HG03159 (cell line): ENCODE results near the gene CABP5.
"Not testable (repeated sequence)": the region's sequence is repeated elsewhere in the genome, so short reads cannot be mapped to it uniquely, and the experiment has no call there.

Experiments
- ATAC-seq: cut with Tn5 transposase; IDR thresholded peaks from one replicate; pipeline ENCODE4 v1.9.1; 2021; ENCODE audit warnings: mild to moderate bottlenecking, moderate library complexity; ENCODE audit not compliant: unreplicated experiment

Gene CABP5

DNA sequence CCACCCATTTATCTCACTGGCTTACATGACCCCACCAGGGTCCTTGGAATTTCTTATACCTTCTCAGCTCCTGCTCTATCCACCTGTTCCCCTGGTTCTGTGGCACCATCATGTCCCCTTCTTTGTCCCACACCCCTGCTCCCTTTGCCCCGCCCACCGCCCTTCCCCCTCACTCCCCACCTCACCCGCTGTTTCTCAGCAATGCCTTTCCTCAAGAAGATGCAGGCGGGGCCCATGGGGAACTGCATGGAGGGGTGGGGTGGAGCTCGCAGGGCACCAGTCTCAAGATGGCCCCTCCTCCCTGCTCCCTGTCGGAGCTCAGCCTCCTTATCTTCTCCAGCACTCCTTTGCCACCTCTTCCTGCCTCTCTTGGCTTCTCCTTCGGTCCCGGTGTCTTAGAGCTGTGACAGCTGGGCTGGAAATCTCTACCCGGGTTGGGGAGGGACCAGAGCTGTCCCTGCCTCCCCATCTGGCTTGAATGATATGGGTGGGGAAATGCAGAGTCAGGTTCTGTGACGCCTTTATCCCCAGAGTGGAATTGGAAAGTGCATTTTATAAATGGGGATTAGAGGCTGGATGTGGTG is at the start of gene CABP5:
CABP5 (minus strand) TSS at position 405 of the 584 bp plus-strand sequence; CDS start at position 248, 157 bp downstream.
- no peak for ATAC-seq

DNA sequence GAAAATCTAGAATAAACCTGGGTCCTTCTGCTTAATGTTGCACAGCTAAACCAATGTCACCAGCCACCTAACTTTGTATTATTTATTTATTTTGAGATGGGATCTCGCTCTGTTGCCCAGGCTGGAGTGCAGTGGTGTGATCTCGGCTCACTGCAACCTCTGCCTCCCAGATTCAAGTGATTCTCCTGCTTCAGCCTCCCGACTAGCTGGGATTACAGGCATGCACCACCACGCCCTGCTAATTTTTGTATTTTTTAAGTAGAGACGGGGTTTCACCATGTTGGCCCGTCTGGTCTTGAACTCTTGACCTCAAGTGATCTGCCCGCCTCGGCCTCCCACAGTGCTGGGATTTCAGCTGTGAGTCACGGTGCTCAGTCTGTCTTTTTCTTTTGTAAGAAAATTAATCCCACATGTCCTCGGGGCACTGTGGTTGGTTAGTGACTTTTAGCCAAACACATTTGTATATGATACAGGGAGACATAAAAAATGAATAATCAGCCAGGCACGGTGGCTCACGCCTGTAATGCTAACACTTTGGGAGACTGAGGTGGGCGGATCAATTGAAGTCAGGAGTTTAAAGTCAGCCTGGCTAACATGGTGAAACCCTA is 47.3 kb upstream of the CABP5 start:
- not testable (repeated sequence) for ATAC-seq

DNA sequence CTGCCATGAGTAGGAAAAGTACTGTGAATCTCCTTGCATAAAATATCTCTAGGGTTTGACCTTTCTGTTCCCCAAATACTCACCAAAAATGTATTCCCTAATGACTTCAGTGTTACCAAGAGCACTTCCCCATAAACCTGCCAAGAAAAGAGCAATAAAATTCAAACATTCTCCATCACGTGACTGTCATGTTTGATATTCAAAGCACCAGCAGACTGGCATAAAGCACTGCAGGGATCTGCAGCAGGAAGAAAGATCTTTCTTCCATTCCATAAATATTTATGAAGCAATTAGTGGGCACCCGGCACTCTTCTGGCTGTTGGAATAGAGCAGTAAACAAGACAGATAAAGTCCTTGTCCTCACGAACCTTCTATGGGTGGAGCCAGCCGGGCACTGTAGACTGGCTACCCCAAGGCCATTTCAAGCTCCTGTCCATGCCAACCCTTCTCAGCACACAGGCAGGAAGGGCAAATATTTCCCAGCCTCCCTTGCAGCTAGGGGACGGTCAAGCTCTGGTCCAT is 46.5 kb upstream of the CABP5 start:
- ATAC-seq = no peak

DNA sequence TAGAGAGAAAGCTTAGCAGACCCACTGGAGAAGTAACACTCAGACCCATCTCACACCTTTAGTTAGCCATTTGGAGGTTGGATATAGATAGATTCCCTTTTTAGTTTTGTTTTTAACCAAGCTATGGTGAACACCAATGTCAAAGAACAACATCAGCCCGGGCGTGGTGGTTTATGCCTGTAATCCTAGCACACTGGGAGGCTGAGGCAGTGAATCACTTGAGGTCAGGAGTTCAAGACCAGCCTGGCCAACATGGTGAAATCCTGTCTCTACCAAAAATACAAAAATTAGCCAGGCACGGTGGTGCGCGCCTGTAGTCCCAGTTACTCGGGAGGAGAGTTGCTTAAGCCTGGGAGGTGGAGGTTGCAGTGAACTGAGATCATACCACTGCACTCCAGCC is 45.1 kb upstream of the CABP5 start:
- not testable (repeated sequence) for ATAC-seq

DNA sequence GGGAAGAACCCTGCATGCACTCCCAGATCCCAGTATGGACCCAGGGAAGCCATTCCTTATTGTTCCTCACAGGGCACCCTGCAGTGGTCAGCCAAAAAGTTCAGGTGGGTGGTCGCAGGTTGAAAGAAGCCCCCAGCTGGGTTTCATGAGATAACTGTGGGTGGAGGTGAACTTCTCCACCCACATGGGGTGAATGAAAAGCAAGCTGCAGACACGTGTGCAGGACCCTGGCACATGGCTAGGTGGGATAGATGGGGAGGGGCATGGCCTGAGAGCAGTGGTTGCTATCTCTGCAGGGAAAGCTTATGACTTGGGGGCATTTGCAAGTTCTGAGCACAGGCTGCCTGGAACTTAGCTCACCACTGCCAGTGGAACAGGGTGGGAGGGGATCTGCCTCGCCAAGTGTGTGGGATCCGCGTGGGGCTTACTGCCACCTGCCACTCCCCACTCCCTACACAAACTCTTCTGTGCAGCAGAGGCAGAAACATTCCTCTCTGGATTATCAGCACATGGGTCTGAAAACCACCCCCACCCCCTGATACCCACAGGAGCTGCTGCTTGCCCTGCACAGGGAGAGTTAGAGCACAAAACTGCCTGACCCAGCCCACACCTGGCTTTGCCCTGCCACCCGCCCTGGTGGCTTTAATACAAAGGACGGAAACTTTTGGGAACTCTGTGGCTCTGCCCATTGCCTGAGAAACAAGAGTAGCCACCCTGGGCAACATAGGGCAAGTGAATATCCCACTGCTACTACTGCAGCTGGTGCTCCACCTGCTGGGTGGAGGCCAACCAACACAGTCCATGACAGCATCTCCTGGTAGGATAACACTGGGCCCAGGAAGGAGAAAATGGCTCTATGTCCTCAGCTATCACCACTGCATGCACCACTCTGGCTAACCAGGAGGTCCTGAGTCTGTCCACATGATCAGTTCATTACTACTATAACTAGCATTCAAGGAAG is 42.3 kb upstream of the CABP5 start:
- ATAC-seq = no peak

DNA sequence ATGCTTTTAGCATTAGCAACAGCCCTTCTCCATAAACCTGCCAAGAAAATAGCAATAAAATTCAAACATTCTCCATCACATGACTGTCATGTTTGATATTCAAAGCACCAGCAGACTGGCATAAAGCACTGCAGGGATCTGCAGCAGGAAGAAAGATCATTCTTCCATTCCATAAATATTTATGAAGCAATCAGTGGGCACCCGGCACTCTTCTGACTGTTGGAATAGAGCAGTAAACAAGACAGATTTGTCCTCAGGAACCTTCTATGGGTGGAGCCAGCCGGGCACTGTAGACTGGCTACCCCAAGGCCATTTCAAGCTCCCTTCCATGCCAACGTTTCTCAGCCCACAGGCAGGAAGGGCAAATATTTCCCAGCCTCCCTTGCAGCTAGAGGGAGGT is 41.2 kb upstream of the CABP5 start:
- no peak for ATAC-seq

DNA sequence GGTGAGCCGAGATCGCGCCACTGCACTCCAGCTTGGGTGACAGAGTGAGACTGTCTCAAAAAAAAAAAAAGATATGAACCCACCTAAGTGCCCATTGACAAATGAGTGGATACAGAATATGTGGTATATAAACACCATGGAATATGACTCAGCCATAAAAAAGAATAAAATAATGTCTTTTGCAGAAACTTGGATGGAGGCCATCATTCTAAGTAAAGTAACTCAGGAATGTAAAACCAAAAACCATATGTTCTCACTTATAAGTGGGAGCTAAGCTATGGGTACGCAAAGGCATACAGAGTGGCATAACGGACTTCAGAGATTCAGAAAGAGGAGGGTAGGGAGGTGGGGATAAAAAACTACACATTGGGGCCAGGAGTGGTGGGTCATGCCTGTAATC is 37.2 kb upstream of the CABP5 start:
- ATAC-seq = no peak

DNA sequence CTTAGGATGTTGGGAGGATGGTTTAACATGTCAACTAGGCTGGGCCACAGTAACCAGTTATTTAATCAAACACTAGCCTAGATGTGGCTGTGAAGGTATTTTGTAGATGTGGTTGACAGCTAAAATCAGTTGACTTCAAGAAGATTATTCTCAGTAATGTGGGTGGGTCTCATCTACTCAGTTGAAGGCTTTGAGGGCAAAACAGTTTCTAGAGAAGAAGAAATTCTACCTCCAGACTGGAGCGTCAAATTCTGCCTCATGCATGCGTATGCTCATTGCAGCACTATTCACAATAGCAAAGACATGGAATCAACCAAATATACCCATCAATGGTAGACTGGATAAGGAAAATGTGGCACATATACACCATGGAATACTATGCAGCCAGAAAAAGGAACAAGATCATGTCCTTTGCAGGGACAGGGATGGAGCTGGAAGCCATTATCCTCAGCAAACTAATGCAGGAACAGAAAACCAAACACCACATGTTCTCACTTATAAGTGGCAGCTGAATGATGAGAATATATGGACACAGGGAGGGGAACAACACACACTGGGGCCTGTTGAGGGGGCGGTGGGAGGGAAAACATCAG is 26.4 kb upstream of the CABP5 start:
- not testable (repeated sequence) for ATAC-seq

DNA sequence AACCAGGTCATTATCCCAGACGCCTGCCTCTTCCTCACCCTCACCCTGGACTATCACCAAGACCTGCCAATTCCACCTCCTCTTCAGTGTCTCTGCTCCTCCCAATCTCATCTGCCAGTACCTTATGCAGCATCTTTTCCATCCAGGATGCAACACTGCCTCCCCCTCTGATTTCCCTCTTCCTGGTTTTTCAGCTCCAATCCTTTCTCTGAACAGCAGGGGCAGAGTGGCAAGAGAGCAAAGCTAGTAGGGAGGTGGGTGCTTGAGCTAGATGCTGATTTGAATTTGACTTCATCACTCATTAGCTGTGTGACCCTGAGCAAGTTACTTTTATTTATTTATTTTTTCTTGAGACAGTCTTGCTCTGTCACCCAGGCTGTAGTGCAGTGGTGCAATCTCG is 25.6 kb upstream of the CABP5 start:
- no peak for ATAC-seq

DNA sequence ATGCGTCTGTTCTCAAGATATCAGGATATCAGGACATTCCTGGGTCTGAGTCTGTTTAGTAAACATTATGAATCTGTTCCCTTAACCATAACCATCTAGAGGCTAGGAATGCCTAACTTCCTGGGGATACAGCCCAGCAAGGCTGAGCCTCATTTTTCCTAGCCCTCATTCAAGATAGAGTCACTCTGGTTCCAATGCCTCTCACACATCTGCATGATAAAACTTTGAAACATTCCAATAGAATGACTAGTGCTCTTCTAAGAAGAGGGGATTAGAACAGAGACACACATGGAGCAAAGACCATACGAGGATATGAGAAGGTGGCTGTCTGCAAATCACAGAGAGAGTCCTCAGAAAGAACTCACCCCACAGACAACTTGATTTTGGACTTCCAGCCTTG is 20.6 kb upstream of the CABP5 start:
- no peak for ATAC-seq

DNA sequence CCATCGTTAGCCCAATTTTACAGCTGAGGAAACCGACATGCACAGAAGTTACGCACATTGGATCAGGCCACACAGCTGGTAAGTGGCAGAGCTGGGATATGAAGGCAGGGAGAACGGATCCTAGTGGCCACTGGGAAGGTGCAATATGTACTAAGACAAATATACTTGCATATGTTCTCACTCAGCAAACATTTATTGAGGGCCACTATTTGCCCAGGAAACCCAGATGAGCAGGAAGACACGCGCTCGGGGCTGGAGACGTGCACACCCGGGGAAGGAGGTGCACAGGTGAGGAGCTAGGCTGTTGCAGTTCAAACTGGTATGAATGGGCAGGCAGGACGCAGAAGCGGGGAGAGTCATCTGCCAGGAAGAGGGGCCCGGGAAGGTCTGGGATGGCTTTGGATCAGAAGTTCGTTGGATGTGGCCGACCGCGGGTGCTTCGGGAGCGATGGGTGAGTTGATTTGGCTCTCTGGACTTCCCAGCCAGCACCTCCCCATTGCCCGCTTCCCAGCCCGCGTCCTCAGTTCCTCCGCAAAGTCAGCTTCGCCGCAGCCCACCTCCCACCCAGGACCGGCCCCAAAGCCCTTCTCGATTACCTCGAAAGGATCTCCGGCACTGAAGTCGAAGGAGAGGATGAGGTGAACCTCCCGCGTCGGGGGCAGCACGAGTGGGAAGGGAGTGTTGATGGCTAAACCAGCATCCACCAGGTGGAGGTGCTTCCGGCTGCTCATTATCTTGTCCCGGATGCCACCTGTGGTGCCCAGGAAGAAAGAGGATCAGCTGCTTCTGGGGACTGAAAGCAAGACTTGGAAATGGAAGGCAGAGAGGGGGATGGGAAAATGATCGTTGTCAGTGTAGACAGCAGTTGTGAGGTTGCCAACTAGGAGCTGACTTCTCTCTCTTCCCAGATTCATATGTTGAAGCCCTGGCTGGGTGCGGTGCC is 17.8 kb upstream of the CABP5 start:
- no peak for ATAC-seq

DNA sequence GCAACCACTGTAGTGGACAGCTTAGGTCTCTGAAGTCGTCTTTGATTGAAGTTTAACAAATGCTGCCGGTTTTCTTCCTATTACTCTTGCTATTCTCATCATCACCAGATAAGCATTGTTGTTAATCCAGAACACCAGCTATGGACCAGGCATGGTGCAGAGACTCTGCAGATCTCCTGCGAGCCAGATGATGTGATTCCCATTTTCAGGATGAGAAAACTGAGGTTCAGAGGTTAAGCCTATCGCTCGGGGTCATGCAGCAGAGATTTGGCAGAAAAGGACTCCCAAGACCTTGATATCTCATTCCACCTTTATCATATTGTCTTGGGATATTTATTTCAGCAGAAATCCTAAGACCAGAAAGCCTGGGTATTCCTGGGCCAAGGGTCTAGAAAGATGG is 16.5 kb upstream of the CABP5 start:
- no peak for ATAC-seq

DNA sequence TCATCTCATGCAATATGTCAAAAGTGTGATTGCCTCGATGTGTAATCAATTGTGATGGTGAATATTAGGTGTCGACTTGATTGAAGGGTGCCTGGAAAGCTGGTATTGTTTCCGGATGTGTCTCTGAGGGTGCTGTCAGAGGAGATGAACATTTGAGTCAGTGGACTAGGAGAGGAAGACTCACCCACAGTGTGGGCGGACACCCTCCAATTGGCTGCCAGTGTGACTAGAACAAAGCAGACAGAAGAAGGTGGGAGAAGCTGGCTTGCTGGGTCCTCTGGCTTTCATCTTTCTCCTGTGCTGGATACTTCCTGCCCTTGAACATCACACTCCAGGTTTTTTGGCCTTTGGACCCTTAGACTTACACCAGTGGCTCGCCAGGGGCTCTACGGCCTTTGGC is 15.5 kb upstream of the CABP5 start:
- no peak for ATAC-seq

DNA sequence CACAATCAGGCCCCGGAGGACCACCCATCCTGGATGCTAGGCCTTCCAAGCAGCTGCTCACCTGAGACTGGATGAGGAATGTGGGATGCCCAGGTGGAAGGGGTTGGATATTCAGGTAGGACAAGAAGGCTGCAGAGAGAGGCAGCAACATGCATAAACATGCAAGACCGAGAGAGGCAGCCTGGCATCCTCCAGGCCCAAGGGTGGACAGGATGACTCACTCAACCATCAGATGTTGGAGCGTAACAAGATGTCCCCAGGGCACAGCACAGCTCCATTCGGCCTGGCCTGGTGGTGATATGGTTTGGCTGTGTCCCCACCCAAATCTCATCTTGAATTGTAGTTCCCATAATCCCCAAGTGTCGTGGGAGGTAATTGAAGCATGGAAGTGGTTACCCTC is 10.0 kb upstream of the CABP5 start:
- ATAC-seq = no peak

DNA sequence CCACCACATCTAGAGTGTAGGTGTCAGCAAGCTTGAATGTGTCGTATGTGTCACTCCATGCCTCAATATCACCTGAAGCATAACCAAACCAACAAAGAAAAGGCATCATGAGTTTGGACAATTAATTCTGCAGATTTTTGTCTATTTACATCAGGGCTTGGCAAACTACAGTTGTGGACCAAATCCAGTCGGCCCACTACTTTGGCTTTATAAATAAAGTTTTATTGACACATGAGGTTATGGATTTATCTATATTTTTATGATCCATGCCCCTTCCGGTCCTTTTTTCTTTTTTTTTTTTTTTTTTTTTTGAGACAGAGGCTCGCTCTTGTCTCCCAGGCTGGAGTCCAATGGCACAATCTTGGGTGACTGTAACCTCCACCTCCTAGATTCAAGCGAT is 9.2 kb upstream of the CABP5 start:
- ATAC-seq = no peak

DNA sequence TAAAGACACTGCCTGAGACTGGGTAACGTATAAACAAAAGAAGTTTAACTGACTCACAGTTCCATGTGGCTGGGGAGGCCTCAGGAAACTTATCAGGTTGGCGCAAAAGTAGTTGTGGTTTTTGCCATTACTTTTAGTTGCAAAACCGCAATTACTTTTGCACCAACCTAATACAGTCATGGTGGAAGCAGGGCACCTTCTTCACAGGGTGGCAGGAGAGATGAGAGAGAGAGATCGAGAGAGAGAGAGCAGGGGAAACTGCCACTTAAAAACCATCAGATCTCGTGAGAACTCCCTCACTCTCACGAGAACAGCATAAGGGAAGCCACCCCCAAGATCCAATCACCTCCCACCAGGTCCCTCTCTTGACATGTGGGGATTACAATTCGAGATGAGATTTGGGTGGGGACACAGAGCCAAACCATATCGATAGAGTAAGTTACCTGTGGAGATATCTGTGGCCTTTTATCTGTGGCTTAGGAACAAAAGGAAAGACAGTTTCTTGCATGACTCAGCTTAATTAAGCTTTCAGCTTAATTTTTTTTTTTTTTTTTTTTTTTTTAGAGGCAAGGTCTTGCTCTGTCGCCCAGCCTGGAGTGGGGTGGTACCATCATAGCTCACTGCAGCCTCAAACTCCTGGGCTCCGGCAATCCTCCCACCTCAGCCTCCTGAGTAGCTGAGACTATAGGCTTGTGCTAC is 7.6 kb upstream of the CABP5 start:
- ATAC-seq = no peak

DNA sequence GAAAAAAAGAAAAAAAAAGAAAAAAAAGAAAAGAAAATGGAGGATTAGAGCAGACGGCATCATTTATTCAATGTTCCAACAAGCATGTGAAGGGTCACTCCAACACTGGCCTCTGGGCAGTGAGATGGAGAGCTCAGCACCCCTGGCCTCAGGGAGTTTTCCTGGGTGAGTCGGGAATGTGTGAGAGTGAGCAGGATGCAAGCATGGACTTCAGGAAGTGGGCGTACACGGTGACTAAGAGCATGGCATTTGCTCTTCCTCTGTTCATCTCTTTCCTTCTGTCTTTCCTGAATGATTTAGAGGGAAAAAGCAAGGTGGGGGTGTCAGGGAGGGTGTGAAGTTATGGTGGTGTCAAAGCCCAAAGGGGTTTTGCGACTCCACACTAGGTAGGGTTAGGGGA is 682 bp upstream of the CABP5 start:
- ATAC-seq = no peak

DNA sequence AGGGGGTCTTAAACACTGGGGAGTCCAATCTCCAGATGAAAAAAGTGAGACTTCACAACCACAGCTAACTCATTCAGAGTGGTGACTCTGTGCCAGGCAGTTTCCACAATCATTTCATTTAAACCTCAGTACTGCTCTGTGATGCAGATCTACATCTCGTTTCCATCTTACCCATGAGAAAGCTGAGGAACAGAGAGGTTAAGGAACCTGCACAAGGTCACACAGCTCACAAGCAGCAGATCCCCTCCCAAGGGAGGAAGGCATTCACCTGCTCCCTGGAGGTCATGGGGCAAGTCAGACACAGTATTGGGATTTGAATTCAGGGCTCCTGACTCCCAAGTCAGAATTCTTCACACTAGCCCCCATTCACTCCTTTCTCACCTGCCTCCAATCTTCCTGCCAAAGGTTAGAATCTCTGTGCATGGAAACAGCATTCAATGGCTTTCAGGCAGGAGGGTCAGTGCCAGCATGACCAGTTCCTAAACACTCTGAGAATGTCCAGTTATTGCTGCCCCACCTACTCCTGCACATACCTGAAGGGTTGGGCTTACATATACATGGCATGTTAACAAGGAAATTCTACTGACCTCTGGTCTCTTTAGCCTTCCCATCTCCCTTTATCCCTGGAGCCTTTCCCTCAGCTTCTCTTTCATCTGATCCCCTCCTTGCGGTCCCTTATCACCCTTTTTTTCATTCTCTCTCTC is 1.9 kb downstream of the CABP5 start:
- ATAC-seq = no peak

DNA sequence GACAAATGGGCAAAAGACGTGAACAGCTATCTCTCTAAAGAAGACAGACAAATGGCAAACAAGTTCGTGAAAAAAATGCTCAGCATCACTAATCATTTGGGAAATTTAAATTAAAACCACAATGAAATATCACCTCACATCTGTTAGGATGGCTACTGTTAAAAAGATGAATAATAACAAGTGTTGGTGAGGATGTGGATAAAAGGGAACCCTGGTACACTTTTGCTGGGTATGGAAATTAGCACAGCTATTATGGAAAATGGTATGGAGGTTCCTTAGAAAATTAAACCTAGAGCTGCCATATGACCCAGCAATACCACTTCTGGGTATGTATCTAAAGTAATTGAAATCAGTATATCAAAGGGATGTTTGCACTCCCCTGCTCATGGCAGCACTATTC is 7.1 kb downstream of the CABP5 start:
- ATAC-seq = no peak
